NCI-H345 treated with DMSO at 0.1 percent for 48 hours (cell line): ENCODE data around the gene GNB3.

ENCODE experiments used
- DNase-seq: peaks from one replicate; lab custom pipeline; 2025; ENCODE audit not compliant: unreplicated experiment; lab: John Stamatoyannopoulos, UW

GNB3 gene

GRCh38 chr12:6823182-6824084 lies 17.3 kb upstream of the GNB3 start:
- no peak for DNase-seq

GRCh38 chr12:6824085-6824775 lies 16.5 kb upstream of the GNB3 start:
- no peak for DNase-seq

- no peak for DNase-seq
Observed at GRCh38 chr12:6824901-6825381, 15.8 kb upstream of the GNB3 start.

GRCh38 chr12:6825398-6826124 lies 15.2 kb upstream of the GNB3 start:
- peak; percentile 42 for DNase-seq

GRCh38 chr12:6826125-6826733 lies 14.5 kb upstream of the GNB3 start:
- DNase-seq = no peak

GRCh38 chr12:6826734-6827436 lies 13.8 kb upstream of the GNB3 start:
- DNase-seq = no peak

- DNase-seq = peak; percentile 65
Observed at GRCh38 chr12:6827437-6827911, 13.3 kb upstream of the GNB3 start.

GRCh38 chr12:6827982-6828780 lies 12.5 kb upstream of the GNB3 start, which contains the start of gene P3H3:
Gene P3H3, plus strand, starts transcription at chr12:6828407. Its CDS starts 34 bp downstream, at chr12:6828441.
- DNase-seq = peak; percentile 13

- peak; percentile 6 for DNase-seq
Observed at GRCh38 chr12:6828781-6829535, 11.8 kb upstream of the GNB3 start.

- DNase-seq = no peak
Observed at GRCh38 chr12:6829536-6830220, 11.0 kb upstream of the GNB3 start.

GRCh38 chr12:6830286-6830890 lies 10.3 kb upstream of the GNB3 start:
- no peak for DNase-seq

GRCh38 chr12:6830999-6831398 lies 9.7 kb upstream of the GNB3 start:
- DNase-seq = no peak

- DNase-seq = no peak
Observed at GRCh38 chr12:6831450-6831995, 9.2 kb upstream of the GNB3 start.

GRCh38 chr12:6832125-6832524 lies 8.6 kb upstream of the GNB3 start:
- no peak for DNase-seq

- DNase-seq = no peak
Observed at GRCh38 chr12:6833189-6833890, 7.4 kb upstream of the GNB3 start.

GRCh38 chr12:6834254-6834653 lies 6.5 kb upstream of the GNB3 start:
- no peak for DNase-seq

GRCh38 chr12:6834873-6835272 lies 5.9 kb upstream of the GNB3 start:
- DNase-seq = no peak
